Measurements from ENCODE around the gene SMPD2.

The SMPD2 gene

DNA sequence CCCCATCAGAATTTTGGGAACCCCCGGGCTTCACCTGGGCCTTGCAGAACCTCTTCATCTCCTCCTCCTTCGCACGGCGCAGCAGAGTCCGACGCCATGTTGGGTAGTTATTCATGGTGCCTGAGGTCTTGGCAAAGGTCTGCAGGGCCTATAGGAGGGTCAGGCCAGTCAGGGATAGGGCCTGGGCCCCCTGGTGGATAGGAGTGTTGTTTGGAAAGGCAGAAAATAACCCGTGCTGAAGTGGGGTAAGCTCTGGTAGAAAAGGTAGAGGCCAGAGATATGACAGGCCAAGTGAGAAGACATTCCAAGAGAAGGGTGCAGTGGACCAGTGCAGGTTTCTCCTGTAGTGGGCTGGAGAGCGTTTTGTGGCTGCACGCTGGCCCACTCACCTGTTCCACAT is 4.9 kb downstream of the SMPD2 start:
- DNase-seq (ENCODE audit: low spot score), result no peak
- no peak for TF ChIP-seq CTCF (IDR thresholded peaks at IDR 0.05; ENCODE audit: borderline replicate concordance, control extremely low read depth, extremely low read depth, insufficient read depth, missing control alignments)

DNA sequence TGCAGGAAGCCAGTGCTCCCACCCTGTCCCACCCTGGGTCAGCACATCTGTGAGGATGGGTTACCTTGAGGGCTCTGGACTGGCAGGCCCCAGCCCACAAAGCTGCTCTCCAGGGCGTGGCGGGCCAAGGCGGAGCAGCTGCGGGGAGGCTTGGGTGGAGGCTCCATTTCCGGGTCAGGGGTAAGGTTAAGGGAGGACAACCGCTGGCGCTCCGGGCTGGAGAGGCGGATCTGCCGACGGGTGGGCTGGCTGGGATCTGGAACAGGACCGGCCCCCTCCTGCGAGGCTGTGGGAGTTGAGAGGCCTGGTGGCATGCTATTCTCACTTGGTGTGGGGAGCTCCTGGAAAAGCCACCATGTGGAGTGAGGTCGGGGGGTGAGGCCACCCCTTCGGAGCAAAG is 5.5 kb downstream of the SMPD2 start:
- no peak for TF ChIP-seq CTCF (IDR thresholded peaks at IDR 0.05; ENCODE audit: borderline replicate concordance, control extremely low read depth, extremely low read depth, insufficient read depth, missing control alignments)
- DNase-seq (ENCODE audit: low spot score), result no peak
- in situ Hi-C loops (cut with MboI; ENCODE audit: low sequenced_read_pairs, unreplicated experiment), result no loop called here

More for the DNA sequence above, 4.9 kb downstream of the SMPD2 start:
- in situ Hi-C loops (cut with MboI; ENCODE audit: low sequenced_read_pairs, unreplicated experiment), result no loop called here

DNA sequence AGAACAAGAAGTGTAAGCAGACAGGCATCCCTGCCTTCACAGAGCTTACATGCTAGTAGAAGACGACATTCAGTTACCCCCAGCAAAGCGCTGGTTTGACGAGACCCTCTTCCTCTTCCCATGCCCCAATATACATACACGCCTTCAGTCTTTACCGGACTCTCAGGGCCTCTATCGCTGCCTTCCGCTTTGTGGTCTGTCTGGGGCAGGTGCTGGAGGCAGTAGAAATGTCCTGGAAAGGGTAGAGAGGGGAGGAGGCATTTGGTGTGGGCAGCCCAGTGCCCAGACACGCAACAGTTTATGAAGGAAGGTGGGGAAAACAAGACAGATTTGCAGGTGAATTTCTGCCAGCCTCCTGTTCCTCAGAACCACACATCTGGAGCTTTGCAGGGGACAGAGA is 6.0 kb downstream of the SMPD2 start:
- in situ Hi-C loops (cut with MboI; ENCODE audit: low sequenced_read_pairs, unreplicated experiment), result no loop called here
- no peak for TF ChIP-seq CTCF (IDR thresholded peaks at IDR 0.05; ENCODE audit: borderline replicate concordance, control extremely low read depth, extremely low read depth, insufficient read depth, missing control alignments)
- no peak for DNase-seq (ENCODE audit: low spot score)

GRCh38 chr6:109447087-109447486 is 6.6 kb downstream of the SMPD2 start:
- in situ Hi-C loops (cut with MboI; ENCODE audit: low sequenced_read_pairs, unreplicated experiment), result no loop called here
- DNase-seq (ENCODE audit: low spot score), result no peak
- no peak for TF ChIP-seq CTCF (IDR thresholded peaks at IDR 0.05; ENCODE audit: borderline replicate concordance, control extremely low read depth, extremely low read depth, insufficient read depth, missing control alignments)

- DNase-seq (ENCODE audit: low spot score), result no peak
- TF ChIP-seq CTCF (IDR thresholded peaks at IDR 0.05; ENCODE audit: borderline replicate concordance, control extremely low read depth, extremely low read depth, insufficient read depth, missing control alignments), result no peak
- in situ Hi-C loops (cut with MboI; ENCODE audit: low sequenced_read_pairs, unreplicated experiment), result no loop called here
Observed at GRCh38 chr6:109447878-109448555, 7.5 kb downstream of the SMPD2 start.

- no peak for DNase-seq (ENCODE audit: low spot score)
- in situ Hi-C loops (cut with MboI; ENCODE audit: low sequenced_read_pairs, unreplicated experiment), result no loop called here
- TF ChIP-seq CTCF (IDR thresholded peaks at IDR 0.05; ENCODE audit: borderline replicate concordance, control extremely low read depth, extremely low read depth, insufficient read depth, missing control alignments), result no peak
Observed at GRCh38 chr6:109448615-109449014, 8.1 kb downstream of the SMPD2 start.
